Skeletal muscle cell (primary cell): ENCODE measurements around the gene CD7.
"Not testable (repeated sequence)": the region's sequence is repeated elsewhere in the genome, so short reads cannot be mapped to it uniquely, and the experiment has no call there.

Experiments
- DNase-seq: peaks from one replicate; pipeline ENCODE4 v3.0.0-alpha.2; 2010; ENCODE audit warnings: low read depth
- H3K4me3 ChIP-seq: 2 replicates; pipeline ENCODE4 v1.5.1; 2011; ENCODE audit warnings: low read depth, mild to moderate bottlenecking, control low read depth, low read length, moderate library complexity

Gene CD7

GRCh38 chr17:82317394-82318168 is at the start of gene CD7:
Gene CD7, minus strand, starts transcription at chr17:82317608. Its CDS starts 113 bp downstream, at chr17:82317495.
- H3K4me3 ChIP-seq = no peak within 1 kb of the TSS
- DNase-seq = no peak

- no peak overlapping the region for H3K4me3 ChIP-seq
- DNase-seq = no peak
Measured at GRCh38 chr17:82366749-82367148, 49.3 kb upstream of the CD7 start.

GRCh38 chr17:82365606-82366295 is 48.3 kb upstream of the CD7 start:
- DNase-seq = no peak
- H3K4me3 ChIP-seq = no peak overlapping the region

- DNase-seq = no peak
- no peak overlapping the region for H3K4me3 ChIP-seq
Measured at GRCh38 chr17:82361885-82362633, 44.7 kb upstream of the CD7 start.

GRCh38 chr17:82359451-82360074 is 42.2 kb upstream of the CD7 start:
- not testable (repeated sequence) for DNase-seq, H3K4me3 ChIP-seq

- H3K4me3 ChIP-seq = no peak within 1 kb of the TSS
- DNase-seq = no peak
Measured at GRCh38 chr17:82358465-82359350, 41.3 kb upstream of the CD7 start, which contains the start of gene TEX19. Gene TEX19, plus strand, starts transcription at chr17:82359247. Its CDS starts 2,904 bp downstream, at chr17:82362151.

- H3K4me3 ChIP-seq = no peak overlapping the region
- no peak for DNase-seq
Measured at GRCh38 chr17:82357394-82357793, 40.0 kb upstream of the CD7 start.

- H3K4me3 ChIP-seq = no peak overlapping the region
- DNase-seq = no peak
Measured at GRCh38 chr17:82356845-82357355, 39.5 kb upstream of the CD7 start.

GRCh38 chr17:82355770-82356427 is 38.5 kb upstream of the CD7 start:
- no peak overlapping the region for H3K4me3 ChIP-seq
- no peak for DNase-seq

- no peak overlapping the region for H3K4me3 ChIP-seq
- DNase-seq = no peak
Measured at GRCh38 chr17:82354804-82355308, 37.4 kb upstream of the CD7 start.

GRCh38 chr17:82353484-82353883 is 36.1 kb upstream of the CD7 start:
- DNase-seq = no peak
- H3K4me3 ChIP-seq = no peak overlapping the region

- no peak overlapping the region for H3K4me3 ChIP-seq
- DNase-seq = peak; percentile 43
Measured at GRCh38 chr17:82351713-82352488, 34.5 kb upstream of the CD7 start.

GRCh38 chr17:82351254-82351712 is 33.9 kb upstream of the CD7 start:
- no peak for DNase-seq
- no peak overlapping the region for H3K4me3 ChIP-seq

GRCh38 chr17:82350182-82351030 is 33.0 kb upstream of the CD7 start:
- no peak for DNase-seq
- no peak overlapping the region for H3K4me3 ChIP-seq

- H3K4me3 ChIP-seq = no peak overlapping the region
- no peak for DNase-seq
Measured at GRCh38 chr17:82349287-82349701, 31.9 kb upstream of the CD7 start.

- H3K4me3 ChIP-seq = no peak overlapping the region
- no peak for DNase-seq
Measured at GRCh38 chr17:82348866-82349265, 31.5 kb upstream of the CD7 start.
